GM21529 (cell line): ENCODE data around the gene VWC2.

Experiments
- ATAC-seq: cut with Tn5 transposase; IDR thresholded peaks from one replicate; pipeline ENCODE4 v1.9.1; 2021; ENCODE audit not compliant: unreplicated experiment

VWC2 gene

DNA sequence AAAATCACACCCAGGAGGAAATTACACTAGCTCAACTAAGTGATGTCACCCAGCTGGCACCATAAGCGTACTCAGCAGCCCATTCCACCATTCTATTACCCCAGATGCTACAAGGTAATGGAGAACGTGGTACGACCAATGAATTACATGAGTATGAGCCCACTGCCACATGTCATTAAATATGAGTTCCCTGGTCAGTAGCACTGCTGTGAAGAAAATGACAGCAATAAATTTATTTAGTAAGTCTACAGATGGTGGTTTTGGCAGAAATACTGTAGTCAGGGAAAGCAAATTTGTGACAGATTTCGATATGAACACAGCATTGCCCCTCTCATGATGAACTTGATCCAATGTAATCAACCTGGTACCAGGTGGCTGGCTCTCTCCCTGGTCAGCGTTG is 154.2 kb downstream of the VWC2 start:
- no peak for ATAC-seq

DNA sequence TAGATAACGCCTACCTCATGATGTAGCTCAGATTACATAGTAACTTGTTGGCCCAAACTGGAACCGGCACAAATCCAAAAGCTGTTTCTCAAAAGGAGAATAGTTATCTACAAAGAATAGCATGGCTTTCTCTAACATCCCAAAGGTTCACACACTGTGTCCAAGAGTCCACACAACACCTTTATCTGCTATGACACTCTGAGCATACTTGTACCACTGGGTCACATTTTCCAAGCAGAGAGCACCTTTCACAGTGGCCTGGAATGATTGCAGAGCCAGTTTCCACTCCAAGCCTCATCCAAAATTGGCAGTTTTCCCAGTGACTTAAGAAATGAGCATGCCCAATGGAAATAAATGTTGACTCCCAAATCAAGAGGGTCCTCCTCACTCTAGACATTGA is 155.3 kb downstream of the VWC2 start:
- ATAC-seq, result no peak

DNA sequence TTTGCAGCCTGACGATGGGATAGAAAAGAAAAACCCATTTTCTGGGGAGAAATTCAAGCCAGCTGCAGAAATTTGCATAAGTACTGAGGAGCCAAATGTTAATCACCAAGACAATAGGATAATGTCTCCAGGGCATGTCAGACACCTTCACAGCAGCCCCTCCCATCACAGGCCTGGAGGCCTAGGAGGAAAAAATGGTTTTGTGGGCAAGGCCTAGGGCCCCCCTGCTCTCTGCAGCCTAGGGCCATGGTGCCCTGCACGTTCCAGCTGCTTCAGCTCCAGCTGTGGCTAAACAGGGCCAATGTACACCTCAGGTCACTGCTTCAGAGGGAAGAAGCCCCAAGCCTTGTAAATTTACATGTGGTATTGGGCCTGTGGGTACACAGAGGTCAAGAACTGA is 158.2 kb downstream of the VWC2 start:
- ATAC-seq, result no peak

DNA sequence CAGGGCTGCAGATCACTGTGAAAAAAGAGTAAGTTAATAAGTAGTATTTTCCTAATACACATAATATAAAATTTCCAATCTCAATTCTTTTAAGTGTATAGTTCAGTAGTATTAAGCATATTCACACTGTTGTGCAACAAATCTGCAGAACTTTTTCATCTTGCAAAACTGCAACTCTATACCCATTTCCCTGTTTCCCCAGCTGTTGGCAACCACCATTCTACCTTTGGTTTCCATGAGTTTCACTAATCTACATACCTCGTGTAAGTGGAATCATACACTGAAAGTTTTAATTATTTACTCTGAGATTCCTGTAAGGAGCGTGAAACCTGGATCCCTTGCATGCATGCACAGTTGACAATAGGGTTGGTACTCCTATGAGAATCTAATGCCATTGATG is 164.2 kb downstream of the VWC2 start:
- no peak for ATAC-seq
